MM.1S (cell line): Measurements from ENCODE around the gene ZNF280D.

Experiments
- DNase-seq: peaks from one replicate; pipeline ENCODE4 v3.0.0-alpha.2; 2015
- H2AFZ ChIP-seq: fragments of 300-600 bp; sonication (generic); 2 replicates; pipeline ENCODE4 v1.6.0; 2016; ENCODE audit warnings: antibody characterized with exemption, low read length
- H3F3A ChIP-seq: fragments of 300-600 bp; sonication (generic); 2 replicates; pipeline ENCODE4 v1.6.1; 2016; ENCODE audit warnings: mild to moderate bottlenecking, antibody characterized with exemption, low read length, moderate library complexity, mixed read lengths; ENCODE audit not compliant: insufficient read depth
- H3K27ac ChIP-seq: fragments of 300-600 bp; sonication (generic); 2 replicates; pipeline ENCODE4 v1.5.1; 2016; ENCODE audit warnings: mild to moderate bottlenecking, low read length
- H3K27me3 ChIP-seq: fragments of 300-600 bp; sonication (generic); replicated peaks from 2 replicates; pipeline ENCODE4 v1.6.0; 2016; ENCODE audit warnings: low read length; ENCODE audit not compliant: insufficient read depth
- H3K36me3 ChIP-seq: fragments of 300-600 bp; sonication (generic); replicated peaks from 2 replicates; pipeline ENCODE4 v1.6.1; 2016; ENCODE audit warnings: mild to moderate bottlenecking, low read length, mixed read lengths; ENCODE audit not compliant: insufficient read depth
- H3K4me1 ChIP-seq: fragments of 300-600 bp; sonication (generic); 2 replicates; pipeline ENCODE4 v1.6.1; 2016; ENCODE audit warnings: low read length, mixed read lengths
- H3K4me2 ChIP-seq: fragments of 300-600 bp; sonication (generic); 2 replicates; pipeline ENCODE4 v1.6.0; 2016; ENCODE audit warnings: low read depth, low read length
- H3K4me3 ChIP-seq: fragments of 300-600 bp; sonication (generic); 2 replicates; pipeline ENCODE4 v1.5.1; 2016; ENCODE audit warnings: low read length, mixed read lengths
- H3K79me2 ChIP-seq: fragments of 300-600 bp; sonication (generic); 2 replicates; pipeline ENCODE4 v1.6.1; 2016; ENCODE audit warnings: mixed run types, low read length, mixed read lengths
- H3K9ac ChIP-seq: fragments of 300-600 bp; sonication (generic); 2 replicates; pipeline ENCODE4 v1.6.1; 2016; ENCODE audit warnings: low read length, mixed read lengths
- H3K9me2 ChIP-seq: fragments of 300-600 bp; sonication (generic); replicated peaks from 2 replicates; pipeline ENCODE4 v1.6.1; 2016; ENCODE audit warnings: mild to moderate bottlenecking, low read length, mixed read lengths; ENCODE audit not compliant: insufficient read depth
- H3K9me3 ChIP-seq: fragments of 300-600 bp; sonication (generic); replicated peaks from 2 replicates; pipeline ENCODE4 v1.6.1; 2016; ENCODE audit warnings: mild to moderate bottlenecking, low read length, mixed read lengths; ENCODE audit not compliant: insufficient read depth
- H4K20me1 ChIP-seq: fragments of 300-600 bp; sonication (generic); 2 replicates; pipeline ENCODE4 v1.6.1; 2016; ENCODE audit warnings: mild to moderate bottlenecking, low read length, moderate library complexity, mixed read lengths; ENCODE audit not compliant: insufficient read depth
- CTCF ChIP-seq: fragments of 300-600 bp; sonication (generic); IDR thresholded peaks from 2 replicates; pipeline ENCODE4 v1.5.1; 2016; ENCODE audit warnings: antibody characterized with exemption, low read length, mixed read lengths
- EZH2 ChIP-seq: fragments of 300-600 bp; sonication (generic); optimal IDR thresholded peaks from 2 replicates; pipeline ENCODE3; 2017; ENCODE audit warnings: low read depth, mild to moderate bottlenecking, antibody characterized with exemption, low read length, mixed read lengths
- EZH2phosphoT487 ChIP-seq: fragments of 300-600 bp; sonication (generic); IDR thresholded peaks from 2 replicates; pipeline ENCODE4 v1.6.1; 2018; ENCODE audit warnings: antibody characterized with exemption, low read length

The ZNF280D gene

DNA sequence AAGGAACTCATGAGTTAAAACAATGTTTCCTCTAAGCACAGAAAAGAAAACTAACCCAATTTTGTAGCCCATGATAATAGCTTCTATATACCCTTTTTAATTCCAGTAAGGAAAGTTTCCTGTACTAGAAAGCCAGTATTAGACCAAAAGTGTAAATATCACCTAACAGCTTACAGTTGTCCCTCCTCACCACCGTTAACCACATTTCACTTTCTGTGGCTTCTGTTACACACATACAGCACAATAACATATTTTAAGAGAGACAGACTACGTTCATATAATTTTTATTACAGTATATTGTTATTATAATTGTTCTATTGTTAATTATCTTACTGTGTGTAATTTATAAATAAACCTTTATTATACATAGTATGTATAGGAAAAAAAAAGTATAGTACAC, 74.1 kb downstream of the ZNF280D start:
- TF ChIP-seq EZH2phosphoT487, result no peak
- TF ChIP-seq EZH2, result no peak
- no peak for TF ChIP-seq CTCF
- Histone ChIP-seq H4K20me1 (no peaks in the 10 kb centered on the region), H2AFZ (no peak overlapping the region), H3K9me2 (no peaks in the 10 kb centered on the region), H3F3A (no peaks in the 10 kb centered on the region), H3K9me3 (no peaks in the 10 kb centered on the region), H3K27ac (no peak overlapping the region), H3K27me3 (no peaks in the 10 kb centered on the region), H3K9ac (no peak overlapping the region), H3K79me2 (no peaks in the 10 kb centered on the region), H3K4me1 (no peaks in the 10 kb centered on the region), H3K4me2 (no peak overlapping the region), H3K36me3 (no peaks in the 10 kb centered on the region), H3K4me3 (no peak overlapping the region)
- DNase-seq, result peak; percentile 17

DNA sequence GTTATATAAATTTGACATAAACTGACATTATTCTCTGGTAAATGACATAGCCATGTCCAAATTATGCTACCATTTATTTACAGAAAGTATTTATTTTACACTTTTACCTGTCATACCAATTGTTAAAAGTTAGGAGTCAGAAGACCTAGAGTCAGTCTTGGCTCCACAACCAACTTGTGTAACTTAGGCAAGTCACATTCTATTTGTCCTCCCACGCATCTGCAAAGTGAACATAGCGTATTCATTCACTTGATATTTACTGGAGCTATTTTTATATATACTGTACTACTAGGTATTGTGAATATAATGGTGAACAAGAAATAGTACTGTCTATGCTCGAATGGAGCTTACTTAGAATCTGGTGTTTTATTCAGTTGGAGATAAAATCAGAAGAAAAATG, 78.7 kb downstream of the ZNF280D start:
- Histone ChIP-seq H2AFZ (no peak overlapping the region), H3F3A (no peaks in the 10 kb centered on the region), H3K9ac (no peak overlapping the region), H3K4me3 (no peak overlapping the region), H3K9me3 (no peaks in the 10 kb centered on the region), H3K36me3 (no peaks in the 10 kb centered on the region), H3K79me2 (no peaks in the 10 kb centered on the region), H3K4me2 (no peak overlapping the region), H4K20me1 (no peaks in the 10 kb centered on the region), H3K4me1 (no peaks in the 10 kb centered on the region), H3K9me2 (no peaks in the 10 kb centered on the region), H3K27me3 (no peaks in the 10 kb centered on the region), H3K27ac (no peak overlapping the region)
- no peak for DNase-seq
- no peak for TF ChIP-seq EZH2phosphoT487
- no peak for TF ChIP-seq CTCF
- TF ChIP-seq EZH2, result no peak

GRCh38 chr15:56654216-56654615, 79.1 kb downstream of the ZNF280D start:
- no peaks in the 10 kb centered on the region for H3K79me2 ChIP-seq
- H4K20me1 ChIP-seq, result no peaks in the 10 kb centered on the region
- H3F3A ChIP-seq, result no peaks in the 10 kb centered on the region
- H3K9ac ChIP-seq, result no peak overlapping the region
- no peak for DNase-seq
- no peak overlapping the region for H2AFZ ChIP-seq
- no peaks in the 10 kb centered on the region for H3K9me3 ChIP-seq
- H3K36me3 ChIP-seq, result no peaks in the 10 kb centered on the region
- no peak overlapping the region for H3K4me3 ChIP-seq
- H3K9me2 ChIP-seq, result no peaks in the 10 kb centered on the region
- no peaks in the 10 kb centered on the region for H3K27me3 ChIP-seq
- TF ChIP-seq EZH2phosphoT487 (no peak), CTCF (no peak), EZH2 (no peak)
- H3K4me1 ChIP-seq, result no peaks in the 10 kb centered on the region
- H3K4me2 ChIP-seq, result no peak overlapping the region
- no peak overlapping the region for H3K27ac ChIP-seq
